ENCODE results near the gene BRINP3.
A peak's percentile ranks its signal among the peaks of the same experiment; 100 is the strongest.

BRINP3 gene

GRCh38 chr1:190474650-190475211 is 2.9 kb downstream of the BRINP3 start:
- H3K27ac ChIP-seq = no peak overlapping the region
- no peak for TF ChIP-seq ZFX (IDR thresholded peaks at IDR 0.05; ENCODE audit: borderline replicate concordance)

GRCh38 chr1:190474010-190474409 is 3.7 kb downstream of the BRINP3 start:
- TF ChIP-seq CTCF (IDR thresholded peaks at IDR 0.05) (no peak), ZFX (IDR thresholded peaks at IDR 0.05; ENCODE audit: borderline replicate concordance) (no peak)
- H3K27ac ChIP-seq = no peak overlapping the region

GRCh38 chr1:190472494-190472893 is 5.2 kb downstream of the BRINP3 start:
- TF ChIP-seq ZFX (IDR thresholded peaks at IDR 0.05; ENCODE audit: borderline replicate concordance) (no peak), CTCF (IDR thresholded peaks at IDR 0.05) (no peak)

DNA sequence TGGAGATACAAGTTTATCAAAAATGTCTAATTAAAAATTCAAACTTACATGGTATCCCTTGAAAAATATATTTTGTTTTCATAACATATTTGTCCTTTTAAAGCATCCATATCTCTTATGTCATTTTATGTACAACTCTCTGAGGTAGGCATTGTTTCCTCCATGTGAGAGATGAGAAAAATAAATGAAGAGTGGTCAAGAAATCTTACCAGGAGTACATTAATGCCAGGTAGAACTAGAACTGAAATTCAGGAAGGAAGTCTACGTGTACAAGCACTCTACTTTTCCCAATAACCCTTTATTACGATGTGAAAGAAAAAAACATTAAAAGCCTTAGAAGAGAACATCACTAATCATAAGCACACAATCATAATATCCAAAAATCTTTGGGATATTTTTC is 5.6 kb downstream of the BRINP3 start:
- no peak for TF ChIP-seq CTCF (IDR thresholded peaks at IDR 0.05)
- TF ChIP-seq ZFX (IDR thresholded peaks at IDR 0.05; ENCODE audit: borderline replicate concordance) = no peak
- H3K27ac ChIP-seq = no peak overlapping the region

More at GRCh38 chr1:190472494-190472893, 5.2 kb downstream of the BRINP3 start:
- H3K27ac ChIP-seq = no peak overlapping the region

- H3K27ac ChIP-seq = no peak overlapping the region
- no peak for TF ChIP-seq ZFX (IDR thresholded peaks at IDR 0.05; ENCODE audit: borderline replicate concordance)
- no peak for TF ChIP-seq CTCF (IDR thresholded peaks at IDR 0.05)
Observed at GRCh38 chr1:190464690-190465089, 13.0 kb downstream of the BRINP3 start.

DNA sequence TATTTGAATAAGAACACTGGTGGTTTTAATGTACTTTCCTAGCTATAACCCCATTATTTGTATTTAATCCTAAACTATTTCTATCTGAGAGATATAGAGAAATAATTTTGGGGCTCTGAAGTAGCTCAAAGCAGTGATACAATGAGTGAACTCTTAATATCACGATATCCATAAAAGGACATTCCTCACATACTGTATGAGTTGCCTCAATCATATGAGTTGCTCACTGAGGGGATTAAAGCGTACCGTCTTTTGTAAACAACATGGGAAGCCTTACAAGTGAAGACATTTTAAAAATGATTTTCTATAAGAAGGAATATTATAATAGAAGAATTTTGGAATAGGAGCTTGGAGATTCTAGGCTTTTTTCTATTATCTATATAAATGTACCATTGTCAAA is 21.5 kb downstream of the BRINP3 start:
- TF ChIP-seq ZFX (IDR thresholded peaks at IDR 0.05; ENCODE audit: borderline replicate concordance) (no peak), CTCF (IDR thresholded peaks at IDR 0.05) (no peak)
- no peak overlapping the region for H3K27ac ChIP-seq

DNA sequence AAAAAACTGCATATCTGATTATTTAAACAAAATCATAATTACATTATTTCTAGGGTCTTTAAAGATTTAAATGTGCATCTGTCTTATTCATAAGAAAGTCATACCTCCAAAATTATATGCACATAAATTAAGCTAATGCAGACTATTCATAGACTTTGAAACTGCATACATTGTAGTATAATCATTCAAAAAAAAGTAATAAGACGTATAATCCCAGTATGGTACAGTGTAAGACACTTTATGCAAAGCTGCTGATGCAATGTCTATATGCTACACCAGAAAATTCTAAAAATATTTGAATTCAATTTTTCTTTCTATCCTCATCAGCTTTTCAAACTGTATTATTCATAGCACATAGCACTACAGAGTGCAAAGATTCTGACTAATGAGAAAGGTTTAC is 22.0 kb downstream of the BRINP3 start:
- no peak overlapping the region for H3K27ac ChIP-seq
- TF ChIP-seq ZFX (IDR thresholded peaks at IDR 0.05; ENCODE audit: borderline replicate concordance) (no peak), CTCF (IDR thresholded peaks at IDR 0.05) (no peak)

GRCh38 chr1:190453550-190453949 is 24.1 kb downstream of the BRINP3 start:
- H3K27ac ChIP-seq = peak overlapping the region; percentile 80
- TF ChIP-seq ZFX (IDR thresholded peaks at IDR 0.05; ENCODE audit: borderline replicate concordance) (no peak), CTCF (IDR thresholded peaks at IDR 0.05) (peak; percentile 71)
